OCI-LY1 (cell line): ENCODE data around the gene PACS2.

Source experiments
- H2AFZ ChIP-seq: fragments of 200-600 bp; sonication (generic), shearing (Covaris generic); 2 replicates; pipeline ENCODE4 v1.6.0; 2014; ENCODE audit warnings: antibody characterized with exemption, mild to moderate bottlenecking, low read length
- H3F3A ChIP-seq: fragments of 200-600 bp; sonication (generic), shearing (Covaris generic); 2 replicates; pipeline ENCODE4 v1.6.0; 2014; ENCODE audit warnings: mild to moderate bottlenecking, antibody characterized with exemption, low read length, moderate library complexity; ENCODE audit not compliant: insufficient read depth
- H3K27ac ChIP-seq: fragments of 200-600 bp; sonication (generic); 2 replicates; pipeline ENCODE4 v1.5.1; 2014; ENCODE audit warnings: low read length, mixed run types, mild to moderate bottlenecking, low read depth; ENCODE audit not compliant: poor library complexity, severe bottlenecking
- H3K27me3 ChIP-seq: fragments of 200-600 bp; sonication (generic); 2 replicates; pipeline ENCODE4 v1.6.0; 2014; ENCODE audit warnings: antibody characterized with exemption, mild to moderate bottlenecking, low read length, moderate library complexity; ENCODE audit not compliant: insufficient read depth
- H3K36me3 ChIP-seq: fragments of 200-600 bp; sonication (generic); 2 replicates; pipeline ENCODE4 v1.6.1; 2014; ENCODE audit warnings: mild to moderate bottlenecking, antibody characterized with exemption, low read length, moderate library complexity, mixed read lengths; ENCODE audit not compliant: insufficient read depth
- H3K4me1 ChIP-seq: fragments of 200-600 bp; sonication (generic); 2 replicates; pipeline ENCODE4 v1.5.1; 2014; ENCODE audit warnings: mild to moderate bottlenecking, low read length, moderate library complexity; ENCODE audit not compliant: insufficient read depth, severe bottlenecking
- H3K4me2 ChIP-seq: fragments of 200-600 bp; sonication (generic), shearing (Covaris generic); 2 replicates; pipeline ENCODE4 v1.6.1; 2014; ENCODE audit warnings: low read length
- H3K4me3 ChIP-seq: fragments of 200-600 bp; sonication (generic); 2 replicates; pipeline ENCODE4 v1.5.1; 2014; ENCODE audit warnings: low read length, low read depth, mild to moderate bottlenecking, mixed read lengths; ENCODE audit not compliant: poor library complexity, severe bottlenecking
- H3K79me2 ChIP-seq: fragments of 200-600 bp; shearing (Covaris generic); 2 replicates; pipeline ENCODE4 v1.6.1; 2016; ENCODE audit warnings: mixed run types, low read length, mixed read lengths; ENCODE audit not compliant: insufficient read depth
- H3K9ac ChIP-seq: fragments of 200-600 bp; sonication (generic), shearing (Covaris generic); 2 replicates; pipeline ENCODE4 v1.6.1; 2014; ENCODE audit warnings: mild to moderate bottlenecking, low read length, mixed read lengths
- H3K9me2 ChIP-seq: fragments of 200-600 bp; sonication (generic), shearing (Covaris generic); 2 replicates; pipeline ENCODE4 v1.6.1; 2014; ENCODE audit warnings: low read depth, mild to moderate bottlenecking, low read length, mixed read lengths
- H3K9me3 ChIP-seq: fragments of 200-600 bp; shearing (Covaris generic); 2 replicates; pipeline ENCODE4 v1.6.1; 2014; ENCODE audit warnings: low read length, mixed read lengths
- H4K20me1 ChIP-seq: fragments of 200-600 bp; sonication (generic), shearing (Covaris generic); 2 replicates; pipeline ENCODE4 v1.6.0; 2016; ENCODE audit warnings: mild to moderate bottlenecking, low read length; ENCODE audit not compliant: insufficient read depth
- CTCF ChIP-seq: fragments of 200-600 bp; sonication (generic), shearing (Covaris generic); IDR thresholded peaks from 2 replicates; pipeline ENCODE4 v1.5.1; 2017; ENCODE audit warnings: mild to moderate bottlenecking, antibody characterized with exemption, low read length, moderate library complexity, mixed read lengths
- EZH2 ChIP-seq: fragments of 200-600 bp; sonication (generic), shearing (Covaris generic); IDR thresholded peaks from 2 replicates; pipeline ENCODE4 v1.8.0; 2017; ENCODE audit warnings: borderline replicate concordance, mixed run types, mild to moderate bottlenecking, antibody characterized with exemption, low read length, moderate library complexity, mixed read lengths

PACS2 gene

GRCh38 chr14:105323663-105324062 lies 9.1 kb downstream of the PACS2 start:
- Histone ChIP-seq H3K79me2 (no peaks in the 10 kb centered on the region), H3K9me2 (no peaks in the 10 kb centered on the region), H3K4me2 (no peak overlapping the region), H3K4me3 (no peak overlapping the region), H3K27me3 (no peaks in the 10 kb centered on the region), H3F3A (no peaks in the 10 kb centered on the region), H2AFZ (no peak overlapping the region), H3K9me3 (no peaks in the 10 kb centered on the region), H3K9ac (no peak overlapping the region), H3K4me1 (no peaks in the 10 kb centered on the region), H4K20me1 (no peaks in the 10 kb centered on the region), H3K27ac (no peak overlapping the region), H3K36me3 (no peaks in the 10 kb centered on the region)
- TF ChIP-seq EZH2 (no peak), CTCF (no peak)

- no peak overlapping the region for H3K9ac ChIP-seq
- no peak overlapping the region for H2AFZ ChIP-seq
- no peaks in the 10 kb centered on the region for H4K20me1 ChIP-seq
These were observed 9.7 kb downstream of the PACS2 start for GRCh38 chr14:105324080-105324778.

GRCh38 chr14:105324871-105325270 lies 10.3 kb downstream of the PACS2 start:
- Histone ChIP-seq H3F3A (no peaks in the 10 kb centered on the region), H3K9ac (no peak overlapping the region), H3K4me3 (no peak overlapping the region), H3K27ac (no peak overlapping the region), H3K36me3 (no peaks in the 10 kb centered on the region), H3K4me2 (no peak overlapping the region), H3K27me3 (no peaks in the 10 kb centered on the region), H3K9me3 (no peaks in the 10 kb centered on the region), H3K9me2 (no peaks in the 10 kb centered on the region), H3K4me1 (no peaks in the 10 kb centered on the region), H3K79me2 (no peaks in the 10 kb centered on the region), H4K20me1 (no peaks in the 10 kb centered on the region), H2AFZ (no peak overlapping the region)
- TF ChIP-seq EZH2 (no peak), CTCF (no peak)

More at GRCh38 chr14:105324080-105324778, 9.7 kb downstream of the PACS2 start:
- no peaks in the 10 kb centered on the region for H3F3A ChIP-seq
- no peaks in the 10 kb centered on the region for H3K9me3 ChIP-seq
- H3K36me3 ChIP-seq, result no peaks in the 10 kb centered on the region
- no peaks in the 10 kb centered on the region for H3K9me2 ChIP-seq
- no peaks in the 10 kb centered on the region for H3K27me3 ChIP-seq
- no peak overlapping the region for H3K4me2 ChIP-seq
- no peaks in the 10 kb centered on the region for H3K4me1 ChIP-seq
- no peak overlapping the region for H3K27ac ChIP-seq
- no peak for TF ChIP-seq EZH2
- TF ChIP-seq CTCF, result no peak
- H3K79me2 ChIP-seq, result no peaks in the 10 kb centered on the region
- H3K4me3 ChIP-seq, result no peak overlapping the region
